HCT116 (cell line): Measurements from ENCODE around the gene ZSCAN1. TPM values are rescaled to one million over a fixed set of nuclear protein-coding genes. Genes with fewer than 3 reads are reported as not detected.

Experiments used
- ATAC-seq: fragments of 200-7000 bp; cut with Tn5 transposase; 2 replicates; pipeline ENCODE4 v1.9.1; 2020; ENCODE audit warnings: mild to moderate bottlenecking, moderate library complexity
- BruUV-seq: library from RNA; stranded (reverse); fragments of 400-500 nt; replicated peaks from 2 replicates; lab custom pipeline; 2021; lab: Mats Ljungman, UMichigan
- CTCF ChIA-PET: fragments of 300-600 bp; sonication (Branson Sonifier 250); formaldehyde crosslinking; loops from one replicate; lab custom pipeline; 2021; ENCODE audit warnings: antibody characterized with exemption; lab: Charles Lee
- POLR2A ChIA-PET: fragments of 300-600, 350-600 bp; sonication (Branson Sonifier 250); formaldehyde crosslinking; loops from one replicate; lab custom pipeline; 2021; ENCODE audit warnings: antibody characterized with exemption; lab: Charles Lee
- RAD21 ChIA-PET, 2 experiments: fragments of 300-600 bp; sonication (Branson Sonifier 250); formaldehyde crosslinking; loops; one replicate each; lab custom pipeline; 2023; ENCODE audit warnings: low total read pairs in 2 of 2; ENCODE audit not compliant: uncharacterized antibody in 2 of 2, unreplicated experiment in 2 of 2, low non-redundant PET in 1 of 2; lab: Charles Lee
- DNase-seq: peaks from one replicate; pipeline ENCODE4 v3.0.0-alpha.2; 2010; ENCODE audit warnings: low read depth, low spot score
- H2AFZ ChIP-seq: fragments of 200-600 bp; shearing (Covaris generic), sonication (generic); 2 replicates; pipeline ENCODE4 v1.6.1; 2017; ENCODE audit warnings: low read depth, mixed run types, mixed read lengths, antibody characterized with exemption, low read length; ENCODE audit not compliant: poor library complexity, severe bottlenecking
- H3K27ac ChIP-seq: 2 replicates; pipeline ENCODE4 v1.5.1; 2012; ENCODE audit warnings: low read depth, low read length
- H3K27me3 ChIP-seq: fragments of 200-600 bp; sonication (generic); 2 replicates; pipeline ENCODE4 v1.6.1; 2016; ENCODE audit warnings: mixed run types, low read length, mixed read lengths; ENCODE audit not compliant: insufficient read depth
- H3K36me3 ChIP-seq, 2 experiments: fragments of 200-500 bp in 1 of 2; fragments of 200-600 bp in 1 of 2; sonication (Bioruptor generic) in 1 of 2; sonication (generic) in 1 of 2; 2 replicates each; pipeline versions ENCODE4 v1.5.1 to v1.6.1; 2014 to 2016; ENCODE audit warnings: low read length in 2 of 2, inconsistent platforms in 1 of 2, mixed read lengths in 1 of 2, mixed run types in 1 of 2; ENCODE audit not compliant: insufficient read depth in 2 of 2, control insufficient read depth in 1 of 2
- H3K4me1 ChIP-seq, 2 experiments: fragments of 200-600 bp in 1 of 2; sonication (generic) in 1 of 2; 2 replicates each; pipeline versions ENCODE4 v1.5.1 to v1.6.1; 2012 to 2017; ENCODE audit warnings: low read length in 2 of 2, inconsistent platforms in 1 of 2, mild to moderate bottlenecking in 1 of 2, mixed read lengths in 1 of 2, mixed run types in 1 of 2, moderate library complexity in 1 of 2; ENCODE audit not compliant: insufficient read depth in 2 of 2, control insufficient read depth in 1 of 2
- H3K4me2 ChIP-seq: fragments of 200-600 bp; sonication (generic); 2 replicates; pipeline ENCODE4 v1.6.1; 2017; ENCODE audit warnings: mixed run types, low read length, mixed read lengths
- H3K4me3 ChIP-seq, 2 experiments: fragments of 200-600 bp in 1 of 2; sonication (generic) in 1 of 2; replicated peaks in 1 of 2; 2 replicates each; pipeline ENCODE4 v1.5.1; 2011 to 2016; ENCODE audit warnings: low read length in 2 of 2, control low read depth in 1 of 2, low read depth in 1 of 2, mild to moderate bottlenecking in 1 of 2, mixed read lengths in 1 of 2, mixed run types in 1 of 2
- H3K79me2 ChIP-seq: fragments of 200-600 bp; sonication (generic); 2 replicates; pipeline ENCODE4 v1.6.1; 2017; ENCODE audit warnings: mild to moderate bottlenecking, mixed run types, low read length, moderate library complexity, mixed read lengths; ENCODE audit not compliant: insufficient read depth
- H3K9ac ChIP-seq: fragments of 200-600 bp; sonication (generic); 2 replicates; pipeline ENCODE4 v1.6.1; 2016; ENCODE audit warnings: low read length, mixed read lengths
- H3K9me2 ChIP-seq: fragments of 200-600 bp; sonication (generic), shearing (Covaris generic); 2 replicates; pipeline ENCODE4 v1.6.1; 2017; ENCODE audit warnings: mixed run types, mild to moderate bottlenecking, moderate library complexity; ENCODE audit not compliant: insufficient read depth
- H3K9me3 ChIP-seq, 2 experiments: fragments of 200-500 bp in 1 of 2; fragments of 200-600 bp in 1 of 2; sonication (Bioruptor generic) in 1 of 2; sonication (generic) in 1 of 2; 2 replicates each; pipeline ENCODE4 v1.6.1; 2014 to 2017; ENCODE audit warnings: low read length in 2 of 2, mixed read lengths in 2 of 2, inconsistent platforms in 1 of 2, low read depth in 1 of 2, mild to moderate bottlenecking in 1 of 2, mixed run types in 1 of 2, moderate library complexity in 1 of 2; ENCODE audit not compliant: control insufficient read depth in 1 of 2, insufficient read depth in 1 of 2
- H4K20me1 ChIP-seq: fragments of 200-600 bp; sonication (generic), shearing (Covaris generic); 2 replicates; pipeline ENCODE4 v1.6.1; 2017; ENCODE audit warnings: mixed run types, mild to moderate bottlenecking, moderate library complexity; ENCODE audit not compliant: insufficient read depth
- ATF3 ChIP-seq: IDR thresholded peaks from 2 replicates; pipeline ENCODE4 v1.6.1; 2012
- CBX3 ChIP-seq: IDR thresholded peaks from 2 replicates; pipeline ENCODE4 v1.6.1; 2012; ENCODE audit warnings: low read depth
- CEBPB ChIP-seq: IDR thresholded peaks from 2 replicates; pipeline ENCODE4 v1.6.1; 2012; ENCODE audit warnings: low read depth
- EGR1 ChIP-seq: IDR thresholded peaks from 2 replicates; pipeline ENCODE4 v1.6.1; 2012; ENCODE audit warnings: low read depth
- EZH2 ChIP-seq: fragments of 200-600 bp; sonication (generic); IDR thresholded peaks from 2 replicates; pipeline ENCODE4 v1.6.1; 2017; ENCODE audit warnings: antibody characterized with exemption, mixed run types
- FOSL1 ChIP-seq: IDR thresholded peaks from 2 replicates; pipeline ENCODE4 v1.6.1; 2012; ENCODE audit warnings: low read depth
- JUND ChIP-seq: IDR thresholded peaks from 2 replicates; pipeline ENCODE4 v1.6.1; 2012
- POLR2A ChIP-seq: IDR thresholded peaks from 2 replicates; pipeline ENCODE4 v1.7.0; 2011; ENCODE audit warnings: borderline replicate concordance; ENCODE audit not compliant: insufficient read depth, insufficient read length; ENCODE audit errors: extremely low read depth
- POLR2AphosphoS5 ChIP-seq: IDR thresholded peaks from 2 replicates; pipeline ENCODE4 v1.6.1; 2011; ENCODE audit warnings: mild to moderate bottlenecking, low read depth, low read length, moderate library complexity
- SRF ChIP-seq: IDR thresholded peaks from 2 replicates; pipeline ENCODE4 v1.6.1; 2012; ENCODE audit warnings: low read depth
- ZNF274 ChIP-seq: fragments of 200-500 bp; sonication (Bioruptor generic); IDR thresholded peaks from 2 replicates; pipeline ENCODE4 v1.6.1; 2014; ENCODE audit warnings: mild to moderate bottlenecking, low read depth, low read length, inconsistent platforms
- intact Hi-C: fragments of 100-400 bp; cut with micrococcal nuclease; formaldehyde crosslinking; loops from 2 replicates; pipeline ENCODE4 v1.10.0; 2022
- total RNA-seq: library from RNA; stranded (reverse); gene quantifications from one replicate; pipeline ENCODE4 v1.2.1, GENCODE V29; 2021; ENCODE audit not compliant: unreplicated experiment
- TF ChIP-seq, protein P1 (sequence below): IDR thresholded peaks from 2 replicates; pipeline ENCODE4 v1.6.1; 2012; ENCODE audit warnings: low read depth

Gene ZSCAN1
- total RNA-seq, 1 experiment from 2014 or later, result not detected

DNA sequence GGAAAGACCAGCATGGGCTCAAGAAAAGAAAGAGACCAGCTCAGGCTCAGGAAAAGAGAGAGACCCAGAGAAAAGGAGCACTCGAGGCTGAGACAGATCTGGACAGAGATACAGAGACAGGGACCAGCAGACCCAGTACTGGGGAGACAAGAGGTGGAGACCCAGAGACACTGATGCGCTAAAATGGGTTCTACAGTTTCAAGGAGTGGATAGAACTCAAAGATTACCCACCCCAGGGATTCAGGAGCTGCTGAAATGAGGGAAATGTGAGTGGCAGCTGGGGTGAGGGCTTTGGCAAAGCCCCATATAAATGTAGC is 64.8 kb downstream of the ZSCAN1 start:
- no peak overlapping the region for H3K4me2 ChIP-seq
- no peaks in the 10 kb centered on the region for H4K20me1 ChIP-seq
- H2AFZ ChIP-seq, result no peak overlapping the region
- H3K4me3 ChIP-seq, result no peak overlapping the region
- no peaks in the 10 kb centered on the region for H3K9me2 ChIP-seq
- DNase-seq (no peak), ATAC-seq (no peak)
- POLR2A ChIA-PET, result no interaction called here
- no peak overlapping the region for H3K27ac ChIP-seq
- H3K9me3 ChIP-seq, result peaks cover 3 to 17% of the 10 kb centered on the region in 2 experiments; a peak in 2 of 4 replicates
- no TSS peak for BruUV-seq
- no peak overlapping the region for H3K9ac ChIP-seq
- TF ChIP-seq SRF (no peak), JUND (no peak), EGR1 (no peak), ATF3 (no peak), CBX3 (no peak), POLR2A (no peak), FOSL1 (no peak), EZH2 (no peak), ZNF274 (no peak), CEBPB (no peak), POLR2AphosphoS5 (no peak)
- TF ChIP-seq, protein P1, sequence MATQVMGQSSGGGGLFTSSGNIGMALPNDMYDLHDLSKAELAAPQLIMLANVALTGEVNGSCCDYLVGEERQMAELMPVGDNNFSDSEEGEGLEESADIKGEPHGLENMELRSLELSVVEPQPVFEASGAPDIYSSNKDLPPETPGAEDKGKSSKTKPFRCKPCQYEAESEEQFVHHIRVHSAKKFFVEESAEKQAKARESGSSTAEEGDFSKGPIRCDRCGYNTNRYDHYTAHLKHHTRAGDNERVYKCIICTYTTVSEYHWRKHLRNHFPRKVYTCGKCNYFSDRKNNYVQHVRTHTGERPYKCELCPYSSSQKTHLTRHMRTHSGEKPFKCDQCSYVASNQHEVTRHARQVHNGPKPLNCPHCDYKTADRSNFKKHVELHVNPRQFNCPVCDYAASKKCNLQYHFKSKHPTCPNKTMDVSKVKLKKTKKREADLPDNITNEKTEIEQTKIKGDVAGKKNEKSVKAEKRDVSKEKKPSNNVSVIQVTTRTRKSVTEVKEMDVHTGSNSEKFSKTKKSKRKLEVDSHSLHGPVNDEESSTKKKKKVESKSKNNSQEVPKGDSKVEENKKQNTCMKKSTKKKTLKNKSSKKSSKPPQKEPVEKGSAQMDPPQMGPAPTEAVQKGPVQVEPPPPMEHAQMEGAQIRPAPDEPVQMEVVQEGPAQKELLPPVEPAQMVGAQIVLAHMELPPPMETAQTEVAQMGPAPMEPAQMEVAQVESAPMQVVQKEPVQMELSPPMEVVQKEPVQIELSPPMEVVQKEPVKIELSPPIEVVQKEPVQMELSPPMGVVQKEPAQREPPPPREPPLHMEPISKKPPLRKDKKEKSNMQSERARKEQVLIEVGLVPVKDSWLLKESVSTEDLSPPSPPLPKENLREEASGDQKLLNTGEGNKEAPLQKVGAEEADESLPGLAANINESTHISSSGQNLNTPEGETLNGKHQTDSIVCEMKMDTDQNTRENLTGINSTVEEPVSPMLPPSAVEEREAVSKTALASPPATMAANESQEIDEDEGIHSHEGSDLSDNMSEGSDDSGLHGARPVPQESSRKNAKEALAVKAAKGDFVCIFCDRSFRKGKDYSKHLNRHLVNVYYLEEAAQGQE, result no peak
- no peaks in the 10 kb centered on the region for H3K36me3 ChIP-seq
- no peaks in the 10 kb centered on the region for H3K4me1 ChIP-seq
- RAD21 ChIA-PET, result no interaction called here
- CTCF ChIA-PET, result no interaction called here
- H3K79me2 ChIP-seq, result no peaks in the 10 kb centered on the region
- no peaks in the 10 kb centered on the region for H3K27me3 ChIP-seq
- intact Hi-C loops, result no loop called here

Other genes starting within 250 kb of the ZSCAN1 start
- gene ZNF552, start 219.1 kb upstream of the ZSCAN1 start, total RNA-seq, result 7.1 TPM
- 14.1 TPM for gene ZNF587B, start 203.7 kb upstream of the ZSCAN1 start, total RNA-seq
- gene ZNF587, start 184.2 kb upstream of the ZSCAN1 start, total RNA-seq, result 25.9 TPM
- gene ZNF814, start 145.0 kb upstream of the ZSCAN1 start, total RNA-seq, result 2.5 TPM
- gene ZNF417, start 117.4 kb upstream of the ZSCAN1 start, total RNA-seq, result 6.8 TPM
- not detected for gene ZNF418, start 98.6 kb upstream of the ZSCAN1 start, total RNA-seq
- gene ZNF256, start 86.3 kb upstream of the ZSCAN1 start, total RNA-seq, result not detected
- not detected for gene C19orf18, start 59.5 kb upstream of the ZSCAN1 start, total RNA-seq
- gene ZNF606, start 31.2 kb upstream of the ZSCAN1 start, total RNA-seq, result 0.05 TPM
- not detected for gene ZNF135, start 25.3 kb downstream of the ZSCAN1 start, total RNA-seq
- gene ZSCAN18, start 64.2 kb downstream of the ZSCAN1 start, total RNA-seq, result 0.12 TPM
- gene ZNF329, start 116.8 kb downstream of the ZSCAN1 start, total RNA-seq, result 1.7 TPM
- 7.8 TPM for gene ZNF274, start 149.0 kb downstream of the ZSCAN1 start, total RNA-seq
- 46.3 TPM for gene ZNF544, start 194.9 kb downstream of the ZSCAN1 start, total RNA-seq
- gene ZNF8, start 244.9 kb downstream of the ZSCAN1 start, total RNA-seq, result 6.4 TPM